Heart right ventricle (tissue), 16 donors: ENCODE measurements around the gene SRD5A1. TPM values are rescaled to one million over a fixed set of nuclear protein-coding genes. Genes with fewer than 3 reads are reported as not detected.

Experiments
- ATAC-seq, 8 donors: fragments of 200-7000 bp; cut with Tn5 transposase; one replicate each; pipeline ENCODE4 v1.9.1; 2020; ENCODE audit warnings: mild to moderate bottlenecking in 8 of 8, moderate library complexity in 8 of 8, moderate number of reproducible peaks in 1 of 8
- DNase-seq, 2 donors: peaks; one replicate each; pipeline ENCODE4 v3.0.0-alpha.2; 2020
- H3K27ac ChIP-seq, 10 donors: fragments of 200-600 bp; sonication (generic) in 2 of 10; one replicate each; pipeline versions ENCODE4 v1.5.0 to v1.8.0; 2020 to 2022; ENCODE audit warnings: mild to moderate bottlenecking in 3 of 10
- H3K27me3 ChIP-seq, 7 donors: fragments of 200-600 bp; one replicate each; pipeline ENCODE4 v1.8.0; 2021 to 2022; ENCODE audit warnings: mild to moderate bottlenecking in 2 of 7
- H3K36me3 ChIP-seq, 9 donors: fragments of 200-600 bp; sonication (generic) in 1 of 9; one replicate each; pipeline versions ENCODE4 v1.5.0 to v1.8.0; 2020 to 2022; ENCODE audit warnings: mild to moderate bottlenecking in 2 of 9
- H3K4me1 ChIP-seq, 9 donors: fragments of 200-600 bp; sonication (generic) in 1 of 9; one replicate each; pipeline versions ENCODE4 v1.5.0 to v1.8.0; 2020 to 2022; ENCODE audit warnings: mild to moderate bottlenecking in 4 of 9
- H3K4me3 ChIP-seq, 10 donors: fragments of 200-600 bp; sonication (generic) in 2 of 10; one replicate each; pipeline versions ENCODE4 v1.5.0 to v1.8.0; 2020 to 2022; ENCODE audit warnings: mild to moderate bottlenecking in 7 of 10, moderate library complexity in 2 of 10
- H3K9me3 ChIP-seq, 11 donors: fragments of 200-600 bp in 10 of 11; sonication (generic) in 2 of 11; one replicate each; pipeline versions ENCODE4 v1.5.0 to v1.8.0; 2013 to 2022; ENCODE audit warnings: mild to moderate bottlenecking in 2 of 11, control low read depth in 1 of 11, moderate library complexity in 1 of 11
- CTCF ChIP-seq, 9 donors: fragments of 200-600 bp; sonication (generic) in 2 of 9; IDR thresholded peaks; one replicate each; pipeline versions ENCODE4 v1.5.0 to v1.8.0; 2021 to 2022; ENCODE audit warnings: antibody characterized with exemption in 9 of 9, mild to moderate bottlenecking in 5 of 9, moderate library complexity in 1 of 9
- WGBS, 2 donors: extraction: QIAGEN DNeasy Blood & Tissue Kit; methylation state at CpG; one replicate each; pipeline ENCODE4 v1.1.7; 2013; ENCODE audit warnings: inconsistent platforms in 1 of 2; 5-methylcytosine and 5-hydroxymethylcytosine counted together
- intact Hi-C, 10 donors: fragments of 100-400 bp; cut with DNase I; formaldehyde crosslinking; loops; one replicate each; pipeline versions ENCODE4 v1.11.1 to v1.14.2; 2022
- polyA plus RNA-seq, 2 donors: library from polyadenylated mRNA; stranded (reverse); fragments of 200-250 nt; gene quantifications; one replicate each; pipeline ENCODE4 v1.2.3, GENCODE V29; 2013
- total RNA-seq, 10 donors: library from RNA; stranded (reverse); fragmentation: NEBNext Ultra II Directional in 3 of 10; extraction: Animal tissue kit (Norgen Biotek cat#: 25700) in 3 of 10; gene quantifications; one replicate each; pipeline versions ENCODE4 v1.2.1 to v1.2.4, GENCODE V29; 2021 to 2023
- donor health status: Arrhythmogenic right ventricular cardiomyopathy.
- donor health status: ischemic (EF 13 %, LVEDD 7.1; RV severe dilation, severe dysfunction).
- donor health status: healthy with polysubstance abuse.
- donor health status: DM: no; HTN: yes; CAD: no.
- donor health status: DM: no; HTN: no; CAD: no.
- donor health status: ischemic (EF 25% LVEDD 6.9; RV normal size, moderate dysfunction).
- donor health status: ischemic (EF 25% LVEDD 5.7; RV mildly dilated, moderate dysfunction).
- donor health status: healthy.
- donor health status: DM: yes; HTN: yes; CAD: no.
- donor health status: Ischemic cardiomyopathy.
- donor health status: ischemic (EF 35%, LVEDD 5.7; RV mildly dilated, moderate dysfunction).
- donor health status: nonischemic (EF 11% LVEDD 7.7; RV severe dilation, severe dysfunction).
- donor health status: DM: yes; HTN: yes; CAD: no.
- donor health status: PGD.
- donor health status: ischemic (EF 29% LVEDD 5.4; RV normal size, mild dysfunction).
- donor health status: nonischemic (EF 23%, LVEDD 6.1; RV moderate dilation, normal function).

Gene SRD5A1
- total and polyA plus RNA-seq, 12 donors: 1.0 to 5.5 (median 3.1) TPM

DNA sequence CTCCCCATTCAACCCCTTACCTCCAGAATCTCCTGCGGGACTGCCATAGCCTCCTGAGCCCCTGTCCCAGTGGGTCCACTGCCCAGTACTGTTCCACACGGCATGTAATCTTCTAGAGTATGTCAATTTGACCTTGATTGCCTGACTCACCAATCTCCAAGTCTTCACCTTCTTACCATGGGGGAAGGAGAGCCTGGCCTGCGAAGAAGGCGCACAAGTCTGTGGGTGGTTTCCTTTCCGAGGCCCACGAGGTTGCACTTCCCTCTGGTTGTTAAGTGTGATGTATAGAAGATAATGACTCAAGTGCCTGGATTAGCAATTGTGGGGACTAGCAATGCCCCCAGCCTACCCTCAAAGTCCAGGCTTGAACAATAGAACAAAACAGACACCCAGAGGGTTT is 71.8 kb downstream of the SRD5A1 start:
- 59 to 62% methylated on average over 6 of the region's 6 CpGs for WGBS, 2 donors

DNA sequence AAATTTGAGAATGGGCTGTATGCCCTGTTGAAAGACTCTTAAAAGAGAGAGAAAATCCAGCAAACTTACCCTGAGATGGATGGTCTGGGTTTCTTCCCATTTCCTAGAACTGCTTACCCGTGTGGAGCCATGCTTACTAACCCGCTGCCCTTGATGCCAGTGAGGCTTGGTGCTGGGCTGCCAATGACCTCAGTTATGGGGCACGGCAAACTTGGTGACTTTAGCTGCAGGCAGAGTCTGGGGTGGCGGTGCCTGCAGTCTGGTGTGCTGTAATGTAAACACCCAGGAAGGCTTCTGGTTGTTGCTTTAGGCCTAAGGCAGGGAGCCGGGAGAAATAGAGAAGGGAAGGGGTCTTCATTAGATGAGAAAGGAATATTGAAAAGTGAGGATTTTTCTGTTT is 72.7 kb downstream of the SRD5A1 start:
- DNase-seq: no peak
- Histone ChIP-seq H3K27me3 (no peaks in the 10 kb centered on the region), H3K4me1 (peaks cover 12 to 32% (median 22%) of the 10 kb centered on the region in 9 donors), H3K36me3 (no peaks in the 10 kb centered on the region), H3K4me3 (no peak overlapping the region), H3K9me3 (no peaks in the 10 kb centered on the region), H3K27ac (no peak overlapping the region)
- ATAC-seq: no peak
- WGBS, 2 donors: 94 to 95% methylated on average over 5 of the region's 5 CpGs
- no peak for TF ChIP-seq CTCF (IDR thresholded peaks at IDR 0.05)
- intact Hi-C loops: no loop called here

More for the DNA sequence above, 71.8 kb downstream of the SRD5A1 start:
- no peak for DNase-seq
- Histone ChIP-seq H3K4me3 (no peak overlapping the region), H3K4me1 (peaks cover 12 to 32% (median 22%) of the 10 kb centered on the region in 9 donors), H3K27ac (peak overlapping the region in 9 of 10 donors; percentile 77 to 91 (median 88)), H3K36me3 (no peaks in the 10 kb centered on the region), H3K9me3 (no peaks in the 10 kb centered on the region), H3K27me3 (no peaks in the 10 kb centered on the region)
- intact Hi-C loops: no loop called here
- no peak for TF ChIP-seq CTCF (IDR thresholded peaks at IDR 0.05)
- ATAC-seq: peak in 6 of 8 donors; percentile 5 to 42 (median 16)

DNA sequence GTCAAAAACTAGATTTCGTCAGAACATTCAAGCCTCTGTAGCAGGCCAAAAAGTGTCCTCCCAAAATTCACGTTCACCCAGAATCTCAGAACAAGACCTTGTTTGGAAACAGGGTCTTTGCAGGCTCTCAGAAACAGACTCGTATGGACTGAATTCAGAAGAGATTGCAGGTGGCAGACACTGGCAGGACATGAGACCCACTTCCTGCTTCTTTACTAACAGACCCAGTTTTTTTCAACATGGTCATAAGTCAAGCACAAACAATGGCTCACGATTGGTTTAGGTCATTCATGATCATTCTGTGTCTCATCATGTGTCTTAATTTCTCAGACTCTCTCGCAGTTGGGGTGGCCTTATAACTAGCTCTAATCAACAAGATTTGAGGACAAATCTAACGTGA is 74.6 kb downstream of the SRD5A1 start:
- intact Hi-C loops: no loop called here
- H3K4me3 ChIP-seq: no peak overlapping the region
- no peak for TF ChIP-seq CTCF (IDR thresholded peaks at IDR 0.05)
- no peaks in the 10 kb centered on the region for H3K9me3 ChIP-seq
- no peaks in the 10 kb centered on the region for H3K27me3 ChIP-seq
- DNase-seq: no peak
- H3K27ac ChIP-seq: no peak overlapping the region
- H3K4me1 ChIP-seq: peaks cover 12 to 40% (median 28%) of the 10 kb centered on the region in 9 donors
- H3K36me3 ChIP-seq: no peaks in the 10 kb centered on the region
- no peak for ATAC-seq
- 76 to 80% methylated on average over 6 of the region's 6 CpGs for whole genome bisulfite sequencing, 2 donors

GRCh38 chr5:6708814-6709213 is 75.6 kb downstream of the SRD5A1 start:
- intact Hi-C loops: no loop called here
- DNase-seq (peak in 1 of 2 donors; percentile 39), ATAC-seq (no peak)
- no peaks in the 10 kb centered on the region for H3K9me3 ChIP-seq
- H3K4me3 ChIP-seq: no peak overlapping the region
- no peaks in the 10 kb centered on the region for H3K27me3 ChIP-seq
- H3K36me3 ChIP-seq: no peaks in the 10 kb centered on the region
- WGBS, 2 donors: 19 to 29% methylated on average over 1 of the region's 1 CpG
- TF ChIP-seq CTCF (IDR thresholded peaks at IDR 0.05): no peak
- H3K4me1 ChIP-seq: peaks cover 9 to 34% (median 22%) of the 10 kb centered on the region in 9 donors
- peak overlapping the region in 5 of 10 donors; percentile 13 to 58 (median 31) for H3K27ac ChIP-seq
